ENCODE data around the gene GALNT9.

GALNT9 gene

DNA sequence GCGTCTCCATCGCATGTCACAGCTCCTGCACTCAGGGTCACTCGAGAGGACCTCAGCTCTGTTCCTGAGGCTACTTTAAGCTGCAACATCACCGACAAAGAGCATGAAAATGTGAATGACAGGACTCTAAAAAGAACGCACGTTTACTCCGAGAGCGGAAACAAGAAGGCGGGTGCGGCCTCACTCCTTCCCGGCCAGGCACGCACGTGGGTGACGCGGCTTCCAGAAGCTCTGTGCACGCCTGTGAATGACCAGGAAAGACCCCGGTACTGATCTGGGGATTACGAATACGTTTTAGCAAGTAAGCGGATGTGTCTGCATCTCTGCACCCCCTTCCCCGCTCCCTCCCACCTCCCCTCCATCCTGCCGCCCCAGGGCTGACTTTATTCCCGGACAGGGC, 15.2 kb upstream of the GALNT9 start:
- in situ Hi-C loops (cut with MboI; ENCODE audit: low sequenced_read_pairs): no loop called here

DNA sequence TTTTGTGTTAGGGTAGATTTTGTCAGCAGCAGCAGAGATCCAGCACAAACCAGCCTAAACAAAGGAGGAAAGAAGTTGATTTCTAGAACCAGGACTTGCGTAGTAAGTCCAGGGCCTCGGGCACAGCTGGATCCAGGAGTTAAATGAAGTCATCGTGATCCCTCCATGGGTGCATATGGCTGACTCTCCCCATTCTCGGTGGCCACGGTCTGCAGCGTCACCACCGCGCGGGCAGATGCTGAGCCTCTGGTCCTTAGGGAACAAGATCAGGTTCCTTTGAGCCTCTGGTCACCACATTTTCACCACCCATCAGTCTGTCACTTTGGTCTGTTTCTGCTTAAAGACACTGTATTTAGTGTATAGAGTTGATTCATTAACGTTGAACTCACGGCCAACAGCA, 14.8 kb upstream of the GALNT9 start:
- in situ Hi-C loops (cut with MboI; ENCODE audit: low sequenced_read_pairs): no loop called here

DNA sequence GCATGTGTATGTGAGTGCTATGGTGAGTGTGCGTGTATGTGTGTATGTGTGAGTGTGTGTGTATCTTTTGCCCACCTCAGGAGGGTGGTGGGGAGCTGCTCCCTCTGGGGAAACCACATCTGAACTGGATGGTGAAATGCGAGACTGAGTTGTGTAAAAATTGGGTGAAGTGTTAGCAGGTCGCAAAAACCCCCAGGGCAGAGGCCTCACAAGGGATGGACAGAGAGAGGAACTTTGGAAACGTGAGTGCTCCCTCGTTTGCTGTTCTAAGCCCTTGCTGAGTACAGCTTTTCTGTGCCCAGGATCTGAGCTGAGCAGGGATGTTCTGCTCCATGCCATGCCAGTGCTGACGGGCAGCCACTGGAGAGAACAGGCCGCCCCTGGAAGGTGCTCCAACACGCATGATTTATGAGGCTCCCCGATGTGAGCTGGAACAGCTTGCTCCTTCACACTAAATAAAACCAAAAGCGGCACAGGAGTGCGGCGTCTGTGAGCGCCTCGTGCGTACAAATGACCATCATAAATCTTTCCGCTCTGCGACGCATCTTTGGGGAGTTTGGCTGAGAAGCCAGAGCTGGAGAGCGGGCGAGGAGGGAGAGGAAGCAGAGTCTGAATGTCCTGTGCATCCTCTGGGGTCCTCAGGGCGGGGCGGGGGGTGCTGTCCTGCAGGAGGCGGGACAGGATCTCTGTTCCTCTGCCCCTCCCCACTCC, 14.1 kb upstream of the GALNT9 start:
- in situ Hi-C loops (cut with MboI; ENCODE audit: low sequenced_read_pairs): no loop called here

DNA sequence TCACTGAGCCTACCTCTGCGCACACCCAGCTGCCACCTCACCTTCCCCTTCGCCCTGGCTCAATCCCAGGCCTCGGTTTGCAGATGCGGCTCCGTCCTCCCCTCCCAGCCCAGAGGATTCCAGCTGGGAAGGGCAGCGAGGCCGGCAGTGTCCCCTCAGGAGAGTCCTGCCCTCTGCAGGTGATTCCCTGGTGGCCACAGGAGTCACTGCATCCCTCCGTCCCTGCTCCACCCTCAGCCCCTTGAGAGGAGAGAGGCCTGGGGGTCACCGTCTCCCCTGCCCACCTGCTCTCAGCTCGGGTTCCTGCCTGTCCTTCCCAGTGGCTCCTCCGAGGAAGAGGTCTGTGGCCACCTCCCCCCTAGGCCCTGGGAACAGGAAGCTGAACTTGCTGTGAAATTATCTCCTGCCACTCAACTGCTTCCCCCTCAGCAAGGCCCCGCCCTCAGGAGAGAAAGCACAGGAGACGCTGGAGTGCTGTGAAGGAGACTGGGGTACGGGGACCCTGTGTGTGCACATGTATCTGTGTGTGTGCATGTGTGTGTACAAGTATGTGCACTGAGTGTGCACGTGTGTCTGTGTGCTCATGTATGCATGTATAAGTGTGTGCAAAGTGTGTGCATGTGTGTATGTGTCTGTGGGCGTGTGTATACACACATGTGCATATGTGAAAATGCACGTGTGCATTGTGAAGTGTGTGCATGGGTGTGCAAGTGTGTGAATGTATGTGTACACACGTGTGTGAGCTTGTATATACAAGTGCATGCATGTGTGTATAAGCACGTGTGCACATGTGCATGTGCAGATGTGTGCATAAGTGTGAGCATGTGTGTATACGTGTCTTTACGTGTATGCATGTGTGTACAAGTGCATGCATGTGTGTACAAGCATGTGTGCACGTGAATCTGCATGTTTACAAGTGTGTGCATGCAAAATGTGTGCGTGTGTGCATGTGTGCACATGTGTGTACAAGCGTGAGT, 13.2 kb upstream of the GALNT9 start:
- in situ Hi-C loops (cut with MboI; ENCODE audit: low sequenced_read_pairs): no loop called here

DNA sequence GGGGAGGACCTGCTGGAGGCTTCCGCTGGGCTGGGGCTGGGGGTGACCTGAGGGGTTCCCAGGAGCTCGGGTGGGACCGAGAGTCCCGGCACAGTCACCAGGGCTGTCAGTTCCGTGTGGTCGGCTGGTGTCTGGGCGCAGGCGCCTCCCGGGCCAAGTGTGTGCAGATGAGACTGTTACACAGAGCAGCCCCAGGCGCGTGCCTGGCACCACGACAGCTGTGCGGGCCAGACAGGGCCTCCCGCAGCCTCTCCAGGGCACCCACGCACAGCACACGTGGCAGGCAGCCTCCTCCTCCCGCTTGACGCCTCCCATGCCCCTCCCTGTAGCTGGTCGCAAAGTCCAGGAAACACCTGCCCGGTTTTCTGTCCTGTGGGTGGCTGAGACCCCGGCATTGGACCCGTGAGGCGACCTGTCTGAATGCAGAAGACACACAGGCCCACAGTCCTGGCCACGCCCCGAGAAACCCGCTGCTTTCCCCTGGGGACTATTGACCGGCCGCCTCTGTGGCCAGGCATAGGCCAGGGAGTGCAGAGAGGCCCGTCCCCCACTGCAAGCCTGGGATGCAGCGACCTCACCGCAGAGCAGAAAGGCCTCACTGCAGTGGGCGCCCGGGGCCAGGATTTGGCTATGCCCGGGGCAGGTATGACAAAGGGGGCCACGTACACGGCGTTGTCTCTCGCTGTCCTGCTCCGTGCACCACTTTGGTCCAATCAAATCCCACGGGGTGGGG, 12.1 kb upstream of the GALNT9 start:
- in situ Hi-C loops (cut with MboI; ENCODE audit: low sequenced_read_pairs): no loop called here

DNA sequence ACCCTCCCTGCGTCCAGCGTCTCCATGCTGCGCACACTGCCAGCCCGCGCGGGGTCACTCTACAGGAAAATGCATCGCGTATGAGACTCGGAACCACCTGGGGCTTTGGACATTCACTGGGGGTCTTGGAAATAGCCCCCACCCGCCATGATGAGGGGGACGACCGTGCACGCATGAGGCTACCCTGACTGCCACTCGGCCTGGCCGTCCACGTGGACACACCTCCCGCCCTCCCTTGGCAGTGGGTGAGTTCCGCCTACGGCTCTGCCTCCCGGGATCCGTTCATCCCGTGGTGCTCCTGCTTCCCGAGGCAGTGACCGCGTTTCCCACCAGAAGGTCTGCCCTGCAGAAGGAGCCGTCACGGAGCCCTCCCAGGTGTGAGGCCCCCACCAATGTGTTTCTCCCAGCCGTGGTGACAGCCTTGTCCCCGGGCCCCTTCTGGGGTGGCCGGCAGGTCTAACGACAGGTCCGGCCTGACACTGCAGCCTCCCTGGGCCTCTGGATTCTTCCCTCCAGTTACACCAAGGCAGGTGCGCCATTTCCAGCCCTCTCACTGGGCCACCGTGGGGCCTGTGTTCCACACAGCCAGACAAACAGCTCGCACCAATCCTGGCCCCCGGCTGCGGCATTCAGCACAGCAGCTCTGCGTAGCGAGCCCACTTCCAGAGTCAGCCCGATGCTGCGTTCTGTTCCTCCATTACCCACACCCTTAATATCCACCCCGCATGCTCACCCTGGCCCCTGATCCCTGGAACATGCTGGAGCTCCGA, 11.1 kb upstream of the GALNT9 start:
- in situ Hi-C loops (cut with MboI; ENCODE audit: low sequenced_read_pairs): no loop called here

DNA sequence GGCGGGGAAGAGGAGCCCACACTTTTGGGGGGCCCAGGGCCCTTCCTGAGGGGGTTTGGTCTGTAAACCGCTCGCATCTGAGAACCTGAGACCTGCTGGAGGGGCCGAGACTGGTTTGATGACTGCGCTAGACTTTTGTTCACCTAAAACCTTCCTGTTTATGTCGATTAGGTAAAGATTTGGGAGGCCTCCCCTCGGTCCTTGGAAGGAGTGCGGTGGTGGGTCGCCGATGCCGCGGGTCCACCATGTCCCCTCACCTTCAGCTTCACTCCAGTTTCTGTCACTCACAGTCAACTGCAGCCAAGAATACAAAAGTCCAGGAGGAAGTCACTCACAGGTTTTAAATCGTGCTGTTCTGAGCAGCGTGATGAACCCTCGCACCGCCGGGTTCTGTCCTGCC, 10.5 kb upstream of the GALNT9 start:
- in situ Hi-C loops (cut with MboI; ENCODE audit: low sequenced_read_pairs): no loop called here

DNA sequence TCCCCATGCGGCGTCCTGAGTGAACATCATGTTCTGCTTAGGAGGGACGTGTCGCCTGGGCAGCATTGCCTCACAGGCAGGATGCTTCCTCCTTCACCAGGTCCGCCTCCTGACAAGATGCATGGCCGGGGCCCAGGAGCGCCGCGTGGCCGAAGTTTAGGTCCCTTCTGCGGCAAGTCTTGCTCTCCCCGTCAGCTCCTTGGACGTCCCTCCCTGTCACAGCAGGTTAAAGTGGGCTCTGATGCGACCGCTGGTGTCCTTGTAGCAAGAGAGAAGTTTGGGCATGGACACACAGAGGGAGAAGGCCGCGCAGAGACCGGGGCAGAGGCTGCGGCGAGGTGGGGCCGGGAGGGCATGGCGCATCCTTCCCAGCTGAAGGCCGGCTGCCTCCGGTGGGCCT, 9.4 kb upstream of the GALNT9 start:
- in situ Hi-C loops (cut with MboI; ENCODE audit: low sequenced_read_pairs): no loop called here

DNA sequence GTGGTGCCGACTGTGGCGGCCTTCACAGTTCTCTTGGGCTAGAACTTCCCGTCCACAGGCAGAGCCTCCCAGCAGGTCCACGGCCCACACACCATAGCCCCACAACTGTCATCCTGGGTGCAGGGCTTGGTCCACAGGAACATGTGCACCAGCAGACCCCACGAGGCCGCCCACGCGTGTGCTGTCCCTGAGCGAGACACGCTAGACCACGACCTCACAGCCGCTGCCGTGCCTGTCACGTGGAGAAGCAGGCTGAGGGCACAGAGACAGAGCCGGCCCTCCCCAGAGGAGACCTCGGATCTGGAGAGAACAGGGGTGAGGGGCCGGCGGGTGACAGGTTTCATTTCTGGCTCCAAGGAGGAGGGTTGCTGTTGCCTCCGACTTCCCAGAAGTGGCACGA, 8.9 kb upstream of the GALNT9 start:
- in situ Hi-C loops (cut with MboI; ENCODE audit: low sequenced_read_pairs): no loop called here

DNA sequence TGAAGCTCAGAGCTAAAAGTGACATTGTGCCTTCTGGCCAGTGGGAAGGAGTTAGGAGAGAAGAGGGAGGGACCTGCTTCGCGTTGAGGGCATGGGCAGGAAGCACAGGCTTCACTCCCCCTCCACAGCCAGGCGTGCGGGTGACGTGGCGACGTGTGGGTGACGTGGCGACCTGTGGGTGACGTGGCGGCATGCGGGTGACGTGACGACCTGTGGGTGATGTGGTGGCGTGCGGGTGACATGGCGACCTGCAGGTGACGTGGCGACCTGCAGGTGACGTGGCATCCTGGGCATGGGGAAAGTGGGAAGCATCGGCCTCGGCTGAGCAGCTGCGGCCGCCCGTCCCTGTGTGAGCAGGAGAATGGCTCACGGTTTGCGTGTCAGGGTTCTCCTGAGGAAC, 8.2 kb upstream of the GALNT9 start:
- in situ Hi-C loops (cut with MboI; ENCODE audit: low sequenced_read_pairs): no loop called here

DNA sequence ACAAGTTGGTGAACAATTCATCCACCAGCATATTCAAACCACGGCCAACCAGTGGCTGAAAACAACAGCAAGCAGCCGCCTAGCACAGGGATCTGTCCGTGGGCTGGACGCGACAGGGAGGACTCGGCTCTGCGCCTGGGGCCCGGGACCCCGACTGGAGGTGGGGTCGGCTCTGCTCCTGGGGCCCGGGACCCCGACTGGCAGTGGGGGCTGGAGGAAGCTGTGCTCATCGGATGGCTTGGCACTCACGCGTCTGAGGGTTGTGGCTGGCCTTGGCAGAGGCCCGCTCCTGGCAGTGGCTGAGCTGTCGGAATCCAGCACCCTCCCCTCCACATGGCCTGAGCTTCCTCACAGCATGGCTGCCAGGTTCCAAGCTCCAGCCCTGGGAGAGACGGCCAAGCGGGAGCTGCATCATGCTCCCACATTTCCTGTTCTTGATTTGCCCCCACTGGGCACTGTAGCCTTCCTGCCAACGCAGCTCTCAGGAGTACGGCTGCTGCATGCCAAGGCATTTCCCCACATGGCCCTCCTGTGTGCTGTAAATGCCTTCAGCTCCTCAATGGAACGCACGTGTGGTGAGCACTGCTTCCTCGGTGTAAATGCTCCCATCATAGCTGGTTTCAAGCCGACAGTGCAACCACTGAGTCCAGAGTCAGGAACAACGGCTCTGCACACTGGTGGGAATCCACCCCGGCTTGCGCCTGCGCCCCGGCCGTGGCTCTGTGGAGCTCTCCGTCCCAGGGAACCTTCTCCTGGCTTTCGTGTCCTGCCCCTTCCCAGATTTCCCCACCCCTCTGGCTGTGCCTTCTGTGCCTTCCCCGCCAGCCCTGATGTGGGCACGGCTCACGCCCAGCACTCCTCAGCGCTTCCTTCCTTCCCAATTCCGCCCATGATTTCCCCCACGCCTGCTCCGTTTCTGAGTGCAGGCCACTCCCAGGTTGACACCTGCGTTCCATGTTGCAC, 7.3 kb upstream of the GALNT9 start:
- in situ Hi-C loops (cut with MboI; ENCODE audit: low sequenced_read_pairs): no loop called here

DNA sequence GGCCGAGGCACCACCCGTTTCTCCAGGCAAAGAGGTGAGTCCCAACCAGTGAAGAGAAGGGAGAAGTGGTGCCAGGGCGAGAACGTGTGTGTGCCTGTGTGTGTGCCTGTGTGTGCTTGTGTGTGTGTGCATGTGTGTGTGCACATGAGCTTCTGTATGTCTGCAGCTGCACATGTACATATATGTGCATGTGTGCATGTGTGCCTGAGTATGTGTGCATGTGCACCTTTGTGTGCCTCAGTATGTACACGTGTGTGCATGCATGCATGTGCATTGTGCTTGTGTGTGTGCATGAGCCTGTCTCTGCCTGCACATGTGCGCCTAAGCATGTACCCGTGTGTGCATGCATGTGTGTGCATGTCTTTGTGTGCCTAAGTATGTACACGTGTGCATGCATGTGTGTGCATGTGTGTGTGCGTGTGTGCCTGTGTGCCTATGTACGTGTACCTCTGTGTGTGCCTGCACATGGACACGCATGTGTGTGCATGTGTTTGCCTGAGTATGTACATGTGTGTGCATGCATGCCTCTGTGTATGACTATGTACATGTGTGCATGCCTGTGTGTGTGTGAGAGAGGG, 5.9 kb upstream of the GALNT9 start:
- in situ Hi-C loops (cut with MboI; ENCODE audit: low sequenced_read_pairs): no loop called here

DNA sequence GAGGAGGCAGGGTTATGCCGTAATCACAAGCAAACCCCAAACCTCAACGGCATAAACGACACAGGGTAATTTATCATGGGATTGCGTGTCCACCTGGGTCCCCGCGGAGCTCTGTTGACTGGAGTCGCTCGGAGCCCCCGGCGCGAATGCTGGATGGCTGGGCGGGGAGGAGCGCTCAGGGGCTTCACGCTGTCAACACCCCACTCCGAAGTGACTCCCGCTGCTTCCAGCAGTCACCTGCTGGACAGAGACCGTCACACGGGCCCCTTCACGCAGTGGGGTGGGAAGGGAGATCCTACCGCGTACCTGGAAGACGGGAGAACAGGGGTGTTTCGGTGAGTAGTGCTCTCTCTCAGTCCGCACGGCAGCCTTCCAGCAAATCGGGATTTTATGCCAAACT, 4.4 kb upstream of the GALNT9 start:
- in situ Hi-C loops (cut with MboI; ENCODE audit: low sequenced_read_pairs): no loop called here

DNA sequence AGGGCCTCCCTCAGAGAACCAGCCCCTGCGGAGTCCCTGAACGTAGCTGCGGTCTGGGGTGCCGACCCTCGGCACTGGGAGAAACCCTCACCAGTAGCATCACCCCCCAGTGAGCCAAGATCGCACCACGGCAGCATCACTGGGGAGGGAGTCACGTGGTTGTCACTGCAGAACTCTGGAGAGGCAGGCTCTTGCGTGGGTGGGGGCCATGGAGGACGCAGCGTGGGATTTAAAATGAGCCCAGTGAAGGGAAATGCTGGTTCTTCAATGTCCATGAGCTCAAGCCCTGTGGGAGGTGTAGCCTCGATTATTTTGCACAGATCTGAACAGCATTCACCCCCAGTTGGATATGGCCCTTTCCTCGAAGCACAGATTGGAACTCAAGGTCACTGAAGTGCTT, 3.9 kb upstream of the GALNT9 start:
- in situ Hi-C loops (cut with MboI; ENCODE audit: low sequenced_read_pairs): no loop called here

DNA sequence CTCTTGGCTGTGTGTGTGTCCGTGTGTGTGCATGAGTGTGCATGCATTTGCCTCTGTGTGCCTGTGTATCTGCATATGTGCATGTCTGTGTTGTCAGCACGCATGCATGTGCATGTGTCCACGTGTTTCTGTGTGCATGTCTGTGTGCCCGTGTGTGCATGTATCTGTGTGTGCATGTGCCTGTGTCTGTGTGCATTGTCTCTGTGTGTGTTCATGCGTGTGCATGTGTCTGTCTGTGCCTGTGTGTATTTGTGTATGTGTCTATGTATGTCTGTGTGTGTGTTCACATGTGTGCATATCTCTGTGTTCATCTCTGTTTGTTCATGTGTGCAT, 1.1 kb upstream of the GALNT9 start:
- in situ Hi-C loops (cut with MboI; ENCODE audit: low sequenced_read_pairs): no loop called here

DNA sequence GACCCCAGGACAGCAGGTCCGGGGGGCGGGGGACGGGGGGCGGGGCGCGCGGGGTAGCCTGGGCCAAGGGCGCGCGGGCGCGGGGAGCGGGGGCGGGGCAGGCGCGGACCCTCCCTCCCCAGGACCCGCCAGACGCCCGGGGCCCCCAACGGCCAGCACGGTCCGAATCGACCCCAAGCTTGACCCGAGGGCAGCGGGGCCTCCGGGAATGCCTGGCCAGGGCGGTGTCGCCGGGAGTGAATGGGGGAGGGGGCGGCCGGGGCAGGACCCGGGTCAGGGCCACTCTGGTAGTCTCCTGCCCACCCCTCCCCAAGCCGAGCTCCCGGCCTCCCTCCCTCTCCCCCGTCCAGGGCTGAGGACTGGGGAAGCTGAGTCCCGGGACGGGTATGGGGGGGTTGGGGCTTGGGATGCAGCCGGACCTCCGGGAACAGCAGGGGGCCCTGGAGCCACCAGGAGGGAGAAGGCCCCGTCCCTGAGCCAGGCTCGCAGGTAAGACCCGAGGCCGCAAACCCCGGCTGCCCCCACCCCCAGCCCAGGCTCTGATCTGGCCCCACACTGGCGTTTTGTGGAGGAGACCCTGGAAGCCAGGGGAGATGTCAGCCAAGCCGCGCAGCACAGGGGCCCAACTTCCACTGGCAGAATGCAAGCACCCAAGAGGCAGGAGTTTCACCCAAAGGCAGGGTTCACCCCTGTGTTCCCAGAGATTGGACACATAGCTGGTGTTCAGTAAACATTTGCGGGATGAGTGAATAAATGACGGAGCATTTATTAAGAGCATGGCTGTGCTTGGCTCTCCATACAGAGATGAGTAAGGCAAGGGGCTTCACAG, 545 bp upstream of the GALNT9 start:
- in situ Hi-C loops (cut with MboI; ENCODE audit: low sequenced_read_pairs): no loop called here

DNA sequence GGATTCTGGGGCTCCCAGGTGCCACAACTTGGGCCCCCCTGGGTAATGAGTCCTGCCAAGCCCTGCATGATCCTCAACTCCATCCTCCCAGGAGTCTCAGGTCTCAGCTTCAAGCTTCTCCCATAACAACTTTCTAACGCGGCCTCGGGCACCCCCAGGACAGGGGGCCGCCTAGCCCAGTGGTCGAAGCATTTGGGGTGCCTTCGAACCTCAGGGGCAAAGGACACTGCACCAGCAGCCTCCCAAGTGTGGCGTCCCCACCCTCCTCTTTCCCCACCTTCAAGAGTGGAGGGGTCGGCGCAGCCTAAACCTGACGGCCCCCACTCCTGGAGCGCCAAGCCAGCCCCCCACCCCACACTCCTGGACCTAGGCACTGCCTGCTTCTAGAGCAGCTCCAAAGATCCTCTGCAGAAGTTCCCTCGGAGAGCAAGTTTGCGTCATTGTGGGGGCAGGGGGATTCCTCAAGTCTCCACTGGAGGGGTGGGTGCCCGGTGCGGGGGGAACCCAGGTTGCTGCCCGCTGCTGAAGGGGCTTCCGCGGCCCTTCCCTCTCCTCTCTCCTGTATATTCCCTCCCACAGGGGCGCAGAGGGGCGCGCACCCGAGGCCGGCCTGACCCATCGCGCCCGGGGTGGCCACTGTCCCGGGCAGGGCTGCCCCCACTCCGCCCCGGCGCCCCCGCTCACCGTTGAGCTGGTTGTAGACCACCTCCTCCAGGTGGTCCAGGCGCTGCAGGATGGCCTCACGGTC, 933 bp downstream of the GALNT9 start:
- in situ Hi-C loops (cut with MboI; ENCODE audit: low sequenced_read_pairs): no loop called here

Measured in HL-60/S4 treated with phorbol 12-myristate 13-acetate at 8.2 ng/mL for 4 days and 3 days (cell line).